ENCODE results near the gene MAL.

GRCh38 chr2:95027369-95027720 is 1.8 kb downstream of the MAL start:
- TF ChIP-seq PATZ1 (CRISPR knock-in tag; IDR thresholded peaks at IDR 0.05; ENCODE audit: borderline replicate concordance) (no peak), ZNF8 (CRISPR knock-in tag; IDR thresholded peaks at IDR 0.05) (no peak), ISL1 (CRISPR knock-in tag; IDR thresholded peaks at IDR 0.05) (no peak), TOX (CRISPR knock-in tag; IDR thresholded peaks at IDR 0.05; ENCODE audit: borderline replicate concordance) (no peak), GLIS3 (CRISPR knock-in tag; IDR thresholded peaks at IDR 0.05) (no peak)
